GM18873 (cell line): ENCODE results near the gene RIPOR3.
"Not testable (repeated sequence)": the region's sequence is repeated elsewhere in the genome, so short reads cannot be mapped to it uniquely, and the experiment has no call there.

Experiments
- ATAC-seq: cut with Tn5 transposase; IDR thresholded peaks from one replicate; pipeline ENCODE4 v1.9.1; 2021; ENCODE audit warnings: mild to moderate bottlenecking, moderate library complexity, moderate number of reproducible peaks; ENCODE audit not compliant: unreplicated experiment, low FRiP score

RIPOR3 gene

GRCh38 chr20:50680105-50680960, 11.0 kb downstream of the RIPOR3 start:
- no peak for ATAC-seq

- ATAC-seq = no peak
Observed at GRCh38 chr20:50679753-50680104, 11.6 kb downstream of the RIPOR3 start.

- no peak for ATAC-seq
Observed at GRCh38 chr20:50678169-50678898, 13.0 kb downstream of the RIPOR3 start.

GRCh38 chr20:50676858-50677257, 14.5 kb downstream of the RIPOR3 start:
- ATAC-seq = no peak

GRCh38 chr20:50676377-50676731, 15.0 kb downstream of the RIPOR3 start:
- not testable (repeated sequence) for ATAC-seq

- no peak for ATAC-seq
Observed at GRCh38 chr20:50675671-50676376, 15.5 kb downstream of the RIPOR3 start.

GRCh38 chr20:50674138-50674825, 17.1 kb downstream of the RIPOR3 start:
- no peak for ATAC-seq

- ATAC-seq = no peak
Observed at GRCh38 chr20:50673466-50674137, 17.7 kb downstream of the RIPOR3 start.

GRCh38 chr20:50673146-50673465, 18.2 kb downstream of the RIPOR3 start:
- ATAC-seq = no peak

- no peak for ATAC-seq
Observed at GRCh38 chr20:50672400-50673145, 18.8 kb downstream of the RIPOR3 start.

- ATAC-seq = no peak
Observed at GRCh38 chr20:50671626-50672025, 19.7 kb downstream of the RIPOR3 start.

- not testable (repeated sequence) for ATAC-seq
Observed at GRCh38 chr20:50671010-50671409, 20.3 kb downstream of the RIPOR3 start.

GRCh38 chr20:50670126-50670862, 21.0 kb downstream of the RIPOR3 start:
- ATAC-seq = no peak

- ATAC-seq = no peak
Observed at GRCh38 chr20:50668798-50669197, 22.5 kb downstream of the RIPOR3 start.

- ATAC-seq = no peak
Observed at GRCh38 chr20:50668326-50668725, 23.0 kb downstream of the RIPOR3 start.

GRCh38 chr20:50666709-50667298, 24.5 kb downstream of the RIPOR3 start:
- no peak for ATAC-seq

- no peak for ATAC-seq
Observed at GRCh38 chr20:50664254-50664653, 27.1 kb downstream of the RIPOR3 start.

GRCh38 chr20:50663095-50663821, 28.1 kb downstream of the RIPOR3 start:
- ATAC-seq = no peak
